Neural progenitor cell (in vitro differentiated cells): Measurements from ENCODE around the gene SHTN1. TPM values are rescaled to one million over a fixed set of nuclear protein-coding genes. Genes with fewer than 3 reads are reported as not detected.

Experiments
- DNase-seq: peaks from one replicate; pipeline ENCODE4 v3.0.0-alpha.2; 2016; ENCODE audit warnings: low spot score
- H2AFZ ChIP-seq: fragments of 200-600 bp; sonication (generic); replicated peaks from 2 replicates; pipeline ENCODE4 v1.6.1; 2016; ENCODE audit warnings: antibody characterized with exemption
- H3F3A ChIP-seq: fragments of 200-600 bp; sonication (generic); 2 replicates; pipeline ENCODE4 v1.6.1; 2016; ENCODE audit warnings: antibody characterized with exemption, low read depth
- H3K27ac ChIP-seq: fragments of 200-600 bp; sonication (generic); 2 replicates; pipeline ENCODE4 v1.5.1; 2016; ENCODE audit warnings: mild to moderate bottlenecking
- H3K27me3 ChIP-seq: fragments of 200-600 bp; sonication (generic); 2 replicates; pipeline ENCODE4 v1.6.1; 2016; ENCODE audit warnings: mild to moderate bottlenecking, moderate library complexity
- H3K36me3 ChIP-seq: fragments of 200-600 bp; sonication (generic); 2 replicates; pipeline ENCODE4 v1.5.1; 2016
- H3K4me1 ChIP-seq: fragments of 200-600 bp; sonication (generic); 2 replicates; pipeline ENCODE4 v1.6.1; 2016; ENCODE audit warnings: mixed run types
- H3K4me2 ChIP-seq: fragments of 200-600 bp; sonication (generic); 2 replicates; pipeline ENCODE4 v1.6.1; 2016
- H3K4me3 ChIP-seq: fragments of 200-600 bp; sonication (generic); 2 replicates; pipeline ENCODE4 v1.5.1; 2016
- H3K79me2 ChIP-seq: fragments of 200-600 bp; sonication (generic); 2 replicates; pipeline ENCODE4 v1.6.1; 2016; ENCODE audit warnings: low read depth
- H3K9ac ChIP-seq: fragments of 200-600 bp; sonication (generic); 2 replicates; pipeline ENCODE4 v1.6.1; 2016
- H3K9me3 ChIP-seq: fragments of 200-600 bp; sonication (generic); 2 replicates; pipeline ENCODE4 v1.5.1; 2016; ENCODE audit warnings: low read depth
- H4K20me1 ChIP-seq: fragments of 200-600 bp; sonication (generic); 2 replicates; pipeline ENCODE4 v1.6.1; 2016; ENCODE audit warnings: low read depth
- H3K27ac Mint-ChIP-seq: 3 replicates; pipeline ENCODE4 v1.8.0; 2021; ENCODE audit warnings: mixed read lengths
- H3K27me3 Mint-ChIP-seq: 2 replicates; pipeline ENCODE4 v1.8.0; 2022; ENCODE audit warnings: low read depth, mild to moderate bottlenecking, inconsistent platforms, moderate library complexity, mixed read lengths; ENCODE audit not compliant: insufficient read depth
- H3K36me3 Mint-ChIP-seq: 3 replicates; pipeline ENCODE4 v1.8.0; 2021; ENCODE audit warnings: mixed read lengths
- H3K4me1 Mint-ChIP-seq: 3 replicates; pipeline ENCODE4 v1.8.0; 2021; ENCODE audit warnings: mixed read lengths
- H3K4me3 Mint-ChIP-seq: 3 replicates; pipeline ENCODE4 v1.8.0; 2021; ENCODE audit warnings: mild to moderate bottlenecking, moderate library complexity, mixed read lengths
- H3K9me3 Mint-ChIP-seq: 3 replicates; pipeline ENCODE4 v1.8.0; 2020; ENCODE audit warnings: mixed read lengths
- CTCF ChIP-seq: fragments of 200-600 bp; sonication (generic); IDR thresholded peaks from 2 replicates; pipeline ENCODE4 v1.5.1; 2017; ENCODE audit warnings: antibody characterized with exemption, mild to moderate bottlenecking
- EZH2 ChIP-seq: fragments of 200-600 bp; sonication (generic); IDR thresholded peaks from 2 replicates; pipeline ENCODE4 v1.6.1; 2017; ENCODE audit warnings: antibody characterized with exemption, mild to moderate bottlenecking, moderate library complexity
- EZH2phosphoT487 ChIP-seq: fragments of 200-600 bp; sonication (generic); IDR thresholded peaks from 2 replicates; pipeline ENCODE4 v1.6.1; 2017; ENCODE audit warnings: antibody characterized with exemption
- total RNA-seq: library from RNA; depleted of rRNA; stranded (reverse); fragments of >200 nt; gene quantifications from 2 replicates; pipeline ENCODE4 v1.2.3, GENCODE V29; 2015; ENCODE audit warnings: low replicate concordance

The SHTN1 gene
- total RNA-seq, 1 donor from 2014 or later = 17.3 TPM

- Mint-ChIP-seq H3K4me3 (no peak overlapping the region), H3K27ac (no peak overlapping the region), H3K27me3 (no peaks in the 10 kb centered on the region), H3K36me3 (no peaks in the 10 kb centered on the region), H3K9me3 (no peaks in the 10 kb centered on the region), H3K4me1 (peaks cover 18% of the 10 kb centered on the region)
- H3K4me3 ChIP-seq = no peak overlapping the region
- no peaks in the 10 kb centered on the region for H4K20me1 ChIP-seq
- H3K4me1 ChIP-seq = peaks cover 23% of the 10 kb centered on the region
- no peaks in the 10 kb centered on the region for H3K36me3 ChIP-seq
- H3F3A ChIP-seq = no peaks in the 10 kb centered on the region
- no peaks in the 10 kb centered on the region for H3K79me2 ChIP-seq
- H3K27me3 ChIP-seq = no peaks in the 10 kb centered on the region
- H3K9ac ChIP-seq = no peak overlapping the region
- no peak for DNase-seq
- no peak overlapping the region for H3K27ac ChIP-seq
- no peak for TF ChIP-seq EZH2phosphoT487
- no peak for TF ChIP-seq EZH2
- H3K4me2 ChIP-seq = no peak overlapping the region
- no peaks in the 10 kb centered on the region for H3K9me3 ChIP-seq
- H2AFZ ChIP-seq = no peak overlapping the region
These were observed 99.2 kb downstream of the SHTN1 start for GRCh38 chr10:116905845-116906210.

GRCh38 chr10:116899626-116900025 lies 105.4 kb downstream of the SHTN1 start:
- H2AFZ ChIP-seq = no peak overlapping the region
- no peak overlapping the region for H3K27ac ChIP-seq
- H3K4me2 ChIP-seq = no peak overlapping the region
- H3K9me3 Mint-ChIP-seq = no peaks in the 10 kb centered on the region
- no peaks in the 10 kb centered on the region for H3K36me3 Mint-ChIP-seq
- no peaks in the 10 kb centered on the region for H3K27me3 ChIP-seq
- H3K36me3 ChIP-seq = no peaks in the 10 kb centered on the region
- H3K4me1 ChIP-seq = peaks cover 28% of the 10 kb centered on the region
- peaks cover 4% of the 10 kb centered on the region for H3K27me3 Mint-ChIP-seq
- TF ChIP-seq CTCF (no peak), EZH2 (no peak), EZH2phosphoT487 (no peak)
- H3K79me2 ChIP-seq = no peaks in the 10 kb centered on the region
- no peak overlapping the region for H3K9ac ChIP-seq
- H3K4me1 Mint-ChIP-seq = peaks cover 6% of the 10 kb centered on the region
- no peak for DNase-seq
- H4K20me1 ChIP-seq = no peaks in the 10 kb centered on the region
- no peak overlapping the region for H3K27ac Mint-ChIP-seq
- no peak overlapping the region for H3K4me3 ChIP-seq
- H3K9me3 ChIP-seq = no peaks in the 10 kb centered on the region
- no peak overlapping the region for H3K4me3 Mint-ChIP-seq
- peaks cover 7% of the 10 kb centered on the region for H3F3A ChIP-seq

- Histone ChIP-seq H3K9me3 (no peaks in the 10 kb centered on the region), H3K4me2 (peak overlapping the region; percentile 47), H2AFZ (no peak overlapping the region), H3K79me2 (no peaks in the 10 kb centered on the region), H3F3A (peaks cover 26% of the 10 kb centered on the region), H4K20me1 (no peaks in the 10 kb centered on the region), H3K27me3 (no peaks in the 10 kb centered on the region), H3K27ac (no peak overlapping the region), H3K4me1 (peaks cover 37% of the 10 kb centered on the region), H3K36me3 (no peaks in the 10 kb centered on the region), H3K4me3 (no peak overlapping the region), H3K9ac (no peak overlapping the region)
- H3K27ac Mint-ChIP-seq = no peak overlapping the region
- TF ChIP-seq EZH2phosphoT487 (no peak), EZH2 (no peak), CTCF (no peak)
- no peaks in the 10 kb centered on the region for H3K9me3 Mint-ChIP-seq
- peaks cover 5% of the 10 kb centered on the region for H3K27me3 Mint-ChIP-seq
- H3K4me1 Mint-ChIP-seq = peaks cover 37% of the 10 kb centered on the region
- H3K36me3 Mint-ChIP-seq = no peaks in the 10 kb centered on the region
- H3K4me3 Mint-ChIP-seq = peak overlapping the region; percentile 25
- DNase-seq = no peak
These were observed 111.3 kb downstream of the SHTN1 start for GRCh38 chr10:116893686-116894037.

GRCh38 chr10:116892907-116893685 lies 111.9 kb downstream of the SHTN1 start:
- Histone ChIP-seq H3K79me2 (no peaks in the 10 kb centered on the region), H3K27ac (peak overlapping the region; percentile 59), H2AFZ (no peak overlapping the region), H3F3A (peaks cover 26% of the 10 kb centered on the region), H4K20me1 (no peaks in the 10 kb centered on the region), H3K4me2 (peak overlapping the region; percentile 47), H3K9ac (no peak overlapping the region), H3K4me3 (peak overlapping the region; percentile 19), H3K4me1 (peaks cover 37% of the 10 kb centered on the region), H3K9me3 (no peaks in the 10 kb centered on the region), H3K36me3 (no peaks in the 10 kb centered on the region), H3K27me3 (no peaks in the 10 kb centered on the region)
- DNase-seq = peak; percentile 77
- TF ChIP-seq EZH2phosphoT487 = peak; percentile 33
- no peak for TF ChIP-seq EZH2
- TF ChIP-seq CTCF = no peak
- Mint-ChIP-seq H3K4me3 (peak overlapping the region; percentile 25), H3K27ac (peak overlapping the region; percentile 10), H3K4me1 (peaks cover 43% of the 10 kb centered on the region), H3K27me3 (peaks cover 9% of the 10 kb centered on the region), H3K9me3 (no peaks in the 10 kb centered on the region), H3K36me3 (no peaks in the 10 kb centered on the region)
